CD14-positive monocyte (primary cell): ENCODE results near the gene CORO2A. TPM values are rescaled to one million over a fixed set of nuclear protein-coding genes. Genes with fewer than 3 reads are reported as not detected.

Source experiments
- DNase-seq, 3 donors: peaks; one replicate each; pipeline ENCODE4 v3.0.0-alpha.2; 2011 to 2022
- H2AFZ ChIP-seq: 2 replicates; pipeline ENCODE4 v1.6.0; 2012; ENCODE audit warnings: mild to moderate bottlenecking, low read depth, low read length, inconsistent platforms; ENCODE audit not compliant: insufficient read depth, poor library complexity, severe bottlenecking
- H3K27ac ChIP-seq, 2 donors: 1 replicate in 1 of 2; 2 replicates in 1 of 2; pipeline ENCODE4 v1.5.1; 2012 to 2013; ENCODE audit warnings: low read length in 2 of 2, control low read depth in 1 of 2, inconsistent platforms in 1 of 2, low read depth in 1 of 2, mild to moderate bottlenecking in 1 of 2
- H3K27me3 ChIP-seq, 2 donors: one replicate each; pipeline versions ENCODE4 v1.6.0 to v1.6.1; 2011 to 2013; ENCODE audit warnings: low read length in 2 of 2; ENCODE audit not compliant: control insufficient read depth in 2 of 2, insufficient read depth in 2 of 2
- H3K36me3 ChIP-seq, 2 donors: replicated peaks in 1 of 2; 1 replicate in 1 of 2; 2 replicates in 1 of 2; pipeline versions ENCODE4 v1.5.1 to v1.6.1; 2012 to 2013; ENCODE audit warnings: low read length in 2 of 2, control low read depth in 1 of 2, inconsistent platforms in 1 of 2, mild to moderate bottlenecking in 1 of 2; ENCODE audit not compliant: insufficient read depth in 2 of 2, control insufficient read depth in 1 of 2
- H3K4me1 ChIP-seq, 2 donors: 1 replicate in 1 of 2; 2 replicates in 1 of 2; pipeline versions ENCODE4 v1.5.1 to v1.6.1; 2012 to 2013; ENCODE audit warnings: low read length in 2 of 2, control low read depth in 1 of 2, inconsistent platforms in 1 of 2, mild to moderate bottlenecking in 1 of 2, moderate library complexity in 1 of 2; ENCODE audit not compliant: insufficient read depth in 2 of 2, control insufficient read depth in 1 of 2
- H3K4me2 ChIP-seq: replicated peaks from 2 replicates; pipeline ENCODE3; 2012; ENCODE audit warnings: low read length, moderate library complexity, mild to moderate bottlenecking; ENCODE audit not compliant: poor library complexity, severe bottlenecking; ENCODE audit errors: extremely low read depth
- H3K4me3 ChIP-seq, 3 experiments: fragments of 200-600 bp in 1 of 3; sonication (generic) in 1 of 3; replicated peaks in 1 of 3; 1 replicate in 2 of 3; 2 replicates in 1 of 3; pipeline ENCODE4 v1.5.1; 2011 to 2013; ENCODE audit warnings: low read length in 3 of 3, mild to moderate bottlenecking in 3 of 3, control low read depth in 2 of 3, low read depth in 2 of 3, inconsistent platforms in 1 of 3, moderate library complexity in 1 of 3
- H3K79me2 ChIP-seq: 2 replicates; pipeline ENCODE4 v1.6.0; 2012; ENCODE audit warnings: mild to moderate bottlenecking, control low read depth, inconsistent platforms, low read length, moderate library complexity; ENCODE audit not compliant: insufficient read depth
- H3K9ac ChIP-seq: 2 replicates; pipeline ENCODE4 v1.6.0; 2017; ENCODE audit warnings: low read length, mild to moderate bottlenecking; ENCODE audit not compliant: insufficient read depth, poor library complexity, severe bottlenecking
- H3K9me3 ChIP-seq, 2 donors: replicated peaks in 1 of 2; 1 replicate in 1 of 2; 2 replicates in 1 of 2; pipeline versions ENCODE4 v1.5.1 to v1.6.1; 2012 to 2013; ENCODE audit warnings: low read length in 2 of 2, control low read depth in 1 of 2; ENCODE audit not compliant: control insufficient read depth in 1 of 2, insufficient read depth in 1 of 2
- H4K20me1 ChIP-seq: 2 replicates; pipeline ENCODE4 v1.6.0; 2012; ENCODE audit warnings: mild to moderate bottlenecking, low read length, control low read depth, moderate library complexity; ENCODE audit not compliant: insufficient read depth
- H3K27ac Mint-ChIP-seq, 7 donors: one replicate each; pipeline ENCODE4 v1.8.0; 2020; ENCODE audit warnings: mild to moderate bottlenecking in 7 of 7, mixed read lengths in 7 of 7, moderate library complexity in 6 of 7, inconsistent platforms in 2 of 7
- H3K27me3 Mint-ChIP-seq, 3 donors: one replicate each; pipeline ENCODE4 v1.8.0; 2021 to 2022; ENCODE audit warnings: low read depth in 3 of 3, mild to moderate bottlenecking in 3 of 3, mixed read lengths in 3 of 3, moderate library complexity in 3 of 3, inconsistent platforms in 1 of 3
- H3K36me3 Mint-ChIP-seq, 2 donors: one replicate each; pipeline ENCODE4 v1.8.0; 2020; ENCODE audit warnings: mixed read lengths in 2 of 2, inconsistent platforms in 1 of 2, mild to moderate bottlenecking in 1 of 2
- H3K4me1 Mint-ChIP-seq: one replicate; pipeline ENCODE4 v1.8.0; 2020; ENCODE audit warnings: mild to moderate bottlenecking, mixed read lengths
- H3K4me3 Mint-ChIP-seq, 2 donors: one replicate each; pipeline ENCODE4 v1.8.0; 2020; ENCODE audit warnings: mild to moderate bottlenecking in 2 of 2, mixed read lengths in 2 of 2, moderate library complexity in 1 of 2
- H3K9me3 Mint-ChIP-seq, 7 donors: one replicate each; pipeline ENCODE4 v1.8.0; 2020 to 2022; ENCODE audit warnings: mixed read lengths in 7 of 7, mild to moderate bottlenecking in 6 of 7, moderate library complexity in 6 of 7, inconsistent platforms in 2 of 7
- WGBS: methylation state at CpG from one replicate; pipeline ENCODE4 v1.1.5; 2013; ENCODE audit warnings: missing lambda C conversion rate; ENCODE audit not compliant: insufficient coverage; 5-methylcytosine and 5-hydroxymethylcytosine counted together
- intact Hi-C, 2 donors: fragments of 100-400 bp; cut with micrococcal nuclease; formaldehyde crosslinking; loops; one replicate each; pipeline versions ENCODE4 v1.15.0 to v1.15.1; 2023
- polyA plus RNA-seq, 3 donors: library from polyadenylated mRNA; depleted of rRNA in 1 of 3; unstranded in 2 of 3; stranded (reverse) in 1 of 3; fragments of 300-500 nt in 2 of 3; fragments of >200 nt in 1 of 3; fragmentation: Illumina TruSeq in 2 of 3; gene quantifications; 1 replicate in 2 of 3; 2 replicates in 1 of 3; pipeline ENCODE4 v1.2.3, GENCODE V29; 2012 to 2021
- TF ChIP-seq, protein P1 (sequence below): fragments of 200-600 bp; IDR thresholded peaks from one replicate; pipeline ENCODE4 v1.8.0; 2022; ENCODE audit warnings: antibody characterized with exemption, mild to moderate bottlenecking

CORO2A gene
- polyA plus RNA-seq, 3 donors = 1.2 to 3.5 (median 2.1) TPM

DNA sequence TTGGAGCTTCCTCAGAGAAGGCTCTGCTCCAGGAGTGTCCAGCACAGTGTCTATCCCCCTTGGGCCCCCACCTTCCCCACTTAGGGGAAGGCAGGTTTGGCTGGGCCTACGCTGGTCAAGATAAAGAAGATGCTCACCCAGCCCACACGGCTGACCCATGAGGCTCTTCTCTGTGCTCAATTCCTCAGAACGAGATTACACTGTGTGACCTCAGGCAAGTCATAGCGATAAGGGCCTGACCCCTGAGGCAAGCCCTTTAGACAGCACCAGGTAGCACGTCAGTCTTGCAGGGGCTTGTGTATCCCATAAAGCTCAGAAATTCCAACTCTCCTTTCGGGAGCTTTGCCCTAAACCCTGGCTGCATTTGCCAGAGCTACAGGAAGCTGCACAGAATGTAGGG, 32.6 kb downstream of the CORO2A start:
- Histone ChIP-seq H2AFZ (no peak overlapping the region), H3K9ac (no peak overlapping the region), H3K27ac (no peak overlapping the region), H4K20me1 (no peaks in the 10 kb centered on the region), H3K27me3 (no peaks in the 10 kb centered on the region), H3K79me2 (peaks cover 9% of the 10 kb centered on the region), H3K4me3 (no peak overlapping the region), H3K9me3 (no peaks in the 10 kb centered on the region), H3K4me1 (peaks cover 3 to 6% of the 10 kb centered on the region in 2 donors), H3K4me2 (no peak overlapping the region), H3K36me3 (peaks cover 0 to 13% of the 10 kb centered on the region in 2 donors)
- Mint-ChIP-seq H3K4me3 (no peak overlapping the region), H3K27ac (peak overlapping the region in 2 of 7 donors; percentile 1 to 57), H3K27me3 (no peaks in the 10 kb centered on the region), H3K4me1 (peaks cover 20% of the 10 kb centered on the region), H3K9me3 (no peaks in the 10 kb centered on the region), H3K36me3 (peaks cover 21 to 23% of the 10 kb centered on the region in 2 donors)
- 100% methylated on average over 4 of the region's 6 CpGs for WGBS
- TF ChIP-seq, protein P1, sequence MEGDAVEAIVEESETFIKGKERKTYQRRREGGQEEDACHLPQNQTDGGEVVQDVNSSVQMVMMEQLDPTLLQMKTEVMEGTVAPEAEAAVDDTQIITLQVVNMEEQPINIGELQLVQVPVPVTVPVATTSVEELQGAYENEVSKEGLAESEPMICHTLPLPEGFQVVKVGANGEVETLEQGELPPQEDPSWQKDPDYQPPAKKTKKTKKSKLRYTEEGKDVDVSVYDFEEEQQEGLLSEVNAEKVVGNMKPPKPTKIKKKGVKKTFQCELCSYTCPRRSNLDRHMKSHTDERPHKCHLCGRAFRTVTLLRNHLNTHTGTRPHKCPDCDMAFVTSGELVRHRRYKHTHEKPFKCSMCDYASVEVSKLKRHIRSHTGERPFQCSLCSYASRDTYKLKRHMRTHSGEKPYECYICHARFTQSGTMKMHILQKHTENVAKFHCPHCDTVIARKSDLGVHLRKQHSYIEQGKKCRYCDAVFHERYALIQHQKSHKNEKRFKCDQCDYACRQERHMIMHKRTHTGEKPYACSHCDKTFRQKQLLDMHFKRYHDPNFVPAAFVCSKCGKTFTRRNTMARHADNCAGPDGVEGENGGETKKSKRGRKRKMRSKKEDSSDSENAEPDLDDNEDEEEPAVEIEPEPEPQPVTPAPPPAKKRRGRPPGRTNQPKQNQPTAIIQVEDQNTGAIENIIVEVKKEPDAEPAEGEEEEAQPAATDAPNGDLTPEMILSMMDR = no peak
- no peak for DNase-seq
- intact Hi-C loops = no loop called here

DNA sequence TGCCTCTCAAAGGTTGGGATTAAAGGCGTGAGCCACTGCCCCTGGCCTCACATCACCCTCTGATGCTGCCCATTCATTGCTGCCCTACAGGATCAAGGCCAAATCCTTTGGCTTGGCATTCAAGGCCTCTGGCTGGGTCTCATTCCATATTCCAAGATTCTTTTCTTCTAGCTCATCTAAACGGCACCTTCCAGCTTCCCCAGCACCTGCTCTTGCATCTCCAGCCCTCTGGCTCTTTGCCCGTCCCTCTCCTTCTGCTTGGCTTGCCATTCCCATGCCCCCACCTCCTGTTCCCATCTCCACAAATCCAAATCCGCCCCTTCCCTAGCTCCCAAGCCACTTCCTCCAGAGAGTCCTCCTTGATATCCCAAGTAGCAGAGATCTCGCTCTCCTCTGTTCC, 33.1 kb downstream of the CORO2A start:
- H3K4me3 ChIP-seq = no peak overlapping the region
- 93% methylated on average over 5 of the region's 5 CpGs for WGBS
- Mint-ChIP-seq H3K9me3 (no peaks in the 10 kb centered on the region), H3K36me3 (peaks cover 25 to 27% of the 10 kb centered on the region in 2 donors), H3K27me3 (no peaks in the 10 kb centered on the region), H3K4me3 (no peak overlapping the region), H3K4me1 (peaks cover 15% of the 10 kb centered on the region), H3K27ac (peak overlapping the region in 3 of 7 donors; percentile 7 to 80 (median 57))
- H3K9me3 ChIP-seq = no peaks in the 10 kb centered on the region
- peaks cover 0 to 3% of the 10 kb centered on the region in 2 donors for H3K4me1 ChIP-seq
- no peak overlapping the region for H3K4me2 ChIP-seq
- H4K20me1 ChIP-seq = no peaks in the 10 kb centered on the region
- H3K9ac ChIP-seq = no peak overlapping the region
- TF ChIP-seq, protein P1 = no peak
- no peak overlapping the region for H2AFZ ChIP-seq
- intact Hi-C loops = no loop called here
- H3K27ac ChIP-seq = no peak overlapping the region
- H3K36me3 ChIP-seq = peaks cover 0 to 14% of the 10 kb centered on the region in 2 donors
- peaks cover 4% of the 10 kb centered on the region for H3K79me2 ChIP-seq
- no peaks in the 10 kb centered on the region for H3K27me3 ChIP-seq
- DNase-seq = no peak
